ENCODE data around the gene SPCS3.

The SPCS3 gene

GRCh38 chr4:176313596-176314336 lies 6.0 kb upstream of the SPCS3 start:
- no peak overlapping the region for H3K27ac Mint-ChIP-seq
- no peaks in the 10 kb centered on the region for H3K27me3 Mint-ChIP-seq (ENCODE audit: low read depth, poor library complexity)
- no peaks in the 10 kb centered on the region for H3K36me3 Mint-ChIP-seq (ENCODE audit: low read depth)
- no peak for DNase-seq
- H3K4me3 Mint-ChIP-seq: no peak overlapping the region
- H3K4me1 Mint-ChIP-seq: peaks cover 20% of the 10 kb centered on the region
- H3K9me3 Mint-ChIP-seq: no peaks in the 10 kb centered on the region
- no peak for TF ChIP-seq CTCF (IDR thresholded peaks at IDR 0.05)

- Mint-ChIP-seq H3K27me3 (ENCODE audit: low read depth, poor library complexity) (no peaks in the 10 kb centered on the region), H3K9me3 (no peaks in the 10 kb centered on the region), H3K4me1 (peaks cover 46% of the 10 kb centered on the region), H3K36me3 (ENCODE audit: low read depth) (peaks cover 1% of the 10 kb centered on the region), H3K27ac (peak overlapping the region; percentile 99), H3K4me3 (peak overlapping the region; percentile 93)
- DNase-seq: no peak
- no peak for TF ChIP-seq CTCF (IDR thresholded peaks at IDR 0.05)
Measured at GRCh38 chr4:176319151-176319703, 539 bp upstream of the SPCS3 start.

- H3K9me3 Mint-ChIP-seq: no peaks in the 10 kb centered on the region
- H3K36me3 Mint-ChIP-seq (ENCODE audit: low read depth): peaks cover 6% of the 10 kb centered on the region
- no peak for TF ChIP-seq CTCF (IDR thresholded peaks at IDR 0.05)
- peak overlapping the region; percentile 93 for H3K4me3 Mint-ChIP-seq
- peaks cover 48% of the 10 kb centered on the region for H3K4me1 Mint-ChIP-seq
- peak overlapping the region; percentile 95 for H3K27ac Mint-ChIP-seq
- DNase-seq: peak; percentile 76
- H3K27me3 Mint-ChIP-seq (ENCODE audit: low read depth, poor library complexity): no peaks in the 10 kb centered on the region
Measured at GRCh38 chr4:176320340-176320975, 692 bp downstream of the SPCS3 start.

- no peaks in the 10 kb centered on the region for H3K27me3 Mint-ChIP-seq (ENCODE audit: low read depth, poor library complexity)
- peak overlapping the region; percentile 84 for H3K27ac Mint-ChIP-seq
- peaks cover 48% of the 10 kb centered on the region for H3K4me1 Mint-ChIP-seq
- H3K9me3 Mint-ChIP-seq: no peaks in the 10 kb centered on the region
- TF ChIP-seq CTCF (IDR thresholded peaks at IDR 0.05): no peak
- H3K36me3 Mint-ChIP-seq (ENCODE audit: low read depth): peaks cover 6% of the 10 kb centered on the region
- no peak for DNase-seq
- H3K4me3 Mint-ChIP-seq: peak overlapping the region; percentile 93
Measured at GRCh38 chr4:176320976-176321361, 1.2 kb downstream of the SPCS3 start.

- TF ChIP-seq CTCF (IDR thresholded peaks at IDR 0.05): no peak
- H3K9me3 Mint-ChIP-seq: no peaks in the 10 kb centered on the region
- no peaks in the 10 kb centered on the region for H3K27me3 Mint-ChIP-seq (ENCODE audit: low read depth, poor library complexity)
- DNase-seq: no peak
- H3K4me3 Mint-ChIP-seq: peak overlapping the region; percentile 93
- H3K4me1 Mint-ChIP-seq: peaks cover 48% of the 10 kb centered on the region
- H3K36me3 Mint-ChIP-seq (ENCODE audit: low read depth): peaks cover 6% of the 10 kb centered on the region
- H3K27ac Mint-ChIP-seq: no peak overlapping the region
Measured at GRCh38 chr4:176321589-176321988, 1.8 kb downstream of the SPCS3 start.

Measured in nephron progenitor cell (in vitro differentiated cells).